ENCODE results near the gene DNMT3A.

Gene DNMT3A

GRCh38 chr2:25347205-25347815, 5.6 kb upstream of the DNMT3A start:
- DNase-seq (ENCODE audit: low read depth in 2 of 2), result peak; percentile 45 to 60

GRCh38 chr2:25343187-25343825, 1.6 kb upstream of the DNMT3A start:
- no peak for DNase-seq (ENCODE audit: low read depth in 2 of 2)

- peak; percentile 75 to 79 for DNase-seq (ENCODE audit: low read depth in 2 of 2)
Observed at GRCh38 chr2:25342372-25343186, 854 bp upstream of the DNMT3A start.

- no peak for DNase-seq (ENCODE audit: low read depth in 2 of 2)
Observed at GRCh38 chr2:25341011-25341727, 556 bp downstream of the DNMT3A start.

- no peak for DNase-seq (ENCODE audit: low read depth in 2 of 2)
Observed at GRCh38 chr2:25340181-25340921, 1.4 kb downstream of the DNMT3A start.

GRCh38 chr2:25339791-25340180, 1.9 kb downstream of the DNMT3A start:
- no peak for DNase-seq (ENCODE audit: low read depth in 2 of 2)

- DNase-seq (ENCODE audit: low read depth in 2 of 2), result no peak
Observed at GRCh38 chr2:25339211-25339674, 2.5 kb downstream of the DNMT3A start.

- DNase-seq (ENCODE audit: low read depth in 2 of 2), result no peak
Observed at GRCh38 chr2:25338401-25338800, 3.3 kb downstream of the DNMT3A start.

- no peak for DNase-seq (ENCODE audit: low read depth in 2 of 2)
Observed at GRCh38 chr2:25337891-25338290, 3.8 kb downstream of the DNMT3A start.

- DNase-seq (ENCODE audit: low read depth in 2 of 2), result no peak
Observed at GRCh38 chr2:25337276-25337675, 4.4 kb downstream of the DNMT3A start.

GRCh38 chr2:25336383-25336841, 5.3 kb downstream of the DNMT3A start:
- no peak for DNase-seq (ENCODE audit: low read depth in 2 of 2)

- no peak for DNase-seq (ENCODE audit: low read depth in 2 of 2)
Observed at GRCh38 chr2:25335971-25336370, 5.8 kb downstream of the DNMT3A start.

- DNase-seq (ENCODE audit: low read depth in 2 of 2), result no peak
Observed at GRCh38 chr2:25335204-25335603, 6.5 kb downstream of the DNMT3A start.

GRCh38 chr2:25334482-25334881, 7.2 kb downstream of the DNMT3A start:
- no peak for DNase-seq (ENCODE audit: low read depth in 2 of 2)

GRCh38 chr2:25333981-25334380, 7.7 kb downstream of the DNMT3A start:
- DNase-seq (ENCODE audit: low read depth in 2 of 2), result no peak

GRCh38 chr2:25332571-25332970, 9.2 kb downstream of the DNMT3A start:
- no peak for DNase-seq (ENCODE audit: low read depth in 2 of 2)

GRCh38 chr2:25331686-25332365, 9.9 kb downstream of the DNMT3A start:
- peak in 1 of 2 donors; percentile 47 for DNase-seq (ENCODE audit: low read depth in 2 of 2)

GRCh38 chr2:25330937-25331336, 10.8 kb downstream of the DNMT3A start:
- DNase-seq (ENCODE audit: low read depth in 2 of 2), result no peak

- no peak for DNase-seq (ENCODE audit: low read depth in 2 of 2)
Observed at GRCh38 chr2:25330273-25330672, 11.5 kb downstream of the DNMT3A start.
